Karpas-422 (cell line): Measurements from ENCODE around the gene HNRNPM. TPM values are rescaled to one million over a fixed set of nuclear protein-coding genes. Genes with fewer than 3 reads are reported as not detected.
"Not testable (repeated sequence)": the region's sequence is repeated elsewhere in the genome, so short reads cannot be mapped to it uniquely, and the experiment has no call there.

Experiments
- DNase-seq: peaks from one replicate; pipeline ENCODE4 v3.0.0-alpha.2; 2015
- H2AFZ ChIP-seq: fragments of 200-600 bp; sonication (generic); 2 replicates; pipeline ENCODE4 v1.6.1; 2014; ENCODE audit warnings: antibody characterized with exemption, low read length, mixed read lengths
- H3K27ac ChIP-seq: fragments of 200-600 bp; sonication (generic); 2 replicates; pipeline ENCODE4 v1.5.1; 2014; ENCODE audit warnings: mild to moderate bottlenecking, low read length, moderate library complexity
- H3K27me3 ChIP-seq: fragments of 200-600 bp; sonication (generic); 2 replicates; pipeline ENCODE4 v1.6.1; 2014; ENCODE audit warnings: low read length, mixed read lengths
- H3K36me3 ChIP-seq: fragments of 200-600 bp; sonication (generic); 2 replicates; pipeline ENCODE4 v1.6.1; 2014; ENCODE audit warnings: low read length, mixed read lengths; ENCODE audit not compliant: insufficient read depth
- H3K4me1 ChIP-seq: fragments of 200-600 bp; sonication (generic); 2 replicates; pipeline ENCODE4 v1.6.1; 2014; ENCODE audit warnings: mild to moderate bottlenecking, low read length, mixed read lengths
- H3K4me2 ChIP-seq: fragments of 200-600 bp; sonication (generic); 2 replicates; pipeline ENCODE4 v1.6.1; 2014; ENCODE audit warnings: low read length, low read depth, mild to moderate bottlenecking; ENCODE audit not compliant: poor library complexity, severe bottlenecking
- H3K4me3 ChIP-seq: fragments of 200-600 bp; sonication (generic); 2 replicates; pipeline ENCODE4 v1.5.1; 2014; ENCODE audit warnings: mild to moderate bottlenecking, antibody characterized with exemption, low read length, mixed read lengths
- H3K79me2 ChIP-seq: fragments of 200-600 bp; sonication (generic); 2 replicates; pipeline ENCODE4 v1.6.1; 2014; ENCODE audit warnings: mild to moderate bottlenecking, low read length, mixed read lengths
- H3K9ac ChIP-seq: fragments of 200-600 bp; sonication (generic); 2 replicates; pipeline ENCODE4 v1.6.0; 2014; ENCODE audit warnings: low read length
- H3K9me2 ChIP-seq: fragments of 200-600 bp; sonication (generic), shearing (Covaris generic); replicated peaks from 2 replicates; pipeline ENCODE4 v1.6.0; 2014; ENCODE audit warnings: mild to moderate bottlenecking, low read length, moderate library complexity; ENCODE audit not compliant: insufficient read depth
- H3K9me3 ChIP-seq: fragments of 300-700, 200-600 bp; sonication (generic); 2 replicates; pipeline ENCODE4 v1.6.1; 2014; ENCODE audit warnings: low read length, mixed read lengths
- H4K20me1 ChIP-seq: fragments of 200-600 bp; sonication (generic); 2 replicates; pipeline ENCODE4 v1.6.1; 2014; ENCODE audit warnings: mild to moderate bottlenecking, antibody characterized with exemption, low read length, low read depth; ENCODE audit not compliant: insufficient read depth
- total RNA-seq: library from RNA; depleted of rRNA; stranded (reverse); fragments of >200 nt; shearing (Covaris generic); gene quantifications from 2 replicates; pipeline ENCODE4 v1.2.3, GENCODE V29; 2014; ENCODE audit warnings: low replicate concordance

HNRNPM gene
- total RNA-seq, 1 experiment from 2014 or later: 34.4 TPM

GRCh38 chr19:8401981-8402411 lies 42.8 kb upstream of the HNRNPM start:
- Histone ChIP-seq H3K9ac (no peak overlapping the region), H3K9me2 (no peaks in the 10 kb centered on the region), H3K4me3 (no peak overlapping the region), H3K4me1 (no peaks in the 10 kb centered on the region), H3K27ac (no peak overlapping the region), H4K20me1 (peaks cover 12% of the 10 kb centered on the region), H2AFZ (no peak overlapping the region), H3K79me2 (peaks cover 16% of the 10 kb centered on the region), H3K36me3 (no peaks in the 10 kb centered on the region), H3K4me2 (no peak overlapping the region), H3K9me3 (no peaks in the 10 kb centered on the region), H3K27me3 (no peaks in the 10 kb centered on the region)
- DNase-seq: no peak

- no peaks in the 10 kb centered on the region for H3K9me3 ChIP-seq
- no peaks in the 10 kb centered on the region for H3K27me3 ChIP-seq
- no peak overlapping the region for H3K27ac ChIP-seq
- no peaks in the 10 kb centered on the region for H3K36me3 ChIP-seq
- H3K79me2 ChIP-seq: peaks cover 3% of the 10 kb centered on the region
- peaks cover 3% of the 10 kb centered on the region; the same call in 1 of the 2 replicates for H4K20me1 ChIP-seq
- H2AFZ ChIP-seq: no peak overlapping the region
- H3K9me2 ChIP-seq: no peaks in the 10 kb centered on the region
- DNase-seq: no peak
- H3K9ac ChIP-seq: no peak overlapping the region
- H3K4me3 ChIP-seq: no peak overlapping the region
- no peaks in the 10 kb centered on the region for H3K4me1 ChIP-seq
- no peak overlapping the region for H3K4me2 ChIP-seq
Observed at GRCh38 chr19:8403098-8403819, 41.5 kb upstream of the HNRNPM start.

GRCh38 chr19:8403820-8404109 lies 41.0 kb upstream of the HNRNPM start:
- Histone ChIP-seq H3K4me2 (no peak overlapping the region), H3K27me3 (no peaks in the 10 kb centered on the region), H3K36me3 (no peaks in the 10 kb centered on the region), H3K4me3 (no peak overlapping the region), H2AFZ (no peak overlapping the region), H3K9me2 (no peaks in the 10 kb centered on the region), H3K9me3 (no peaks in the 10 kb centered on the region), H3K27ac (no peak overlapping the region), H3K79me2 (no peaks in the 10 kb centered on the region), H4K20me1 (no peaks in the 10 kb centered on the region; the same call in 1 of the 2 replicates), H3K9ac (no peak overlapping the region), H3K4me1 (no peaks in the 10 kb centered on the region)
- no peak for DNase-seq

DNA sequence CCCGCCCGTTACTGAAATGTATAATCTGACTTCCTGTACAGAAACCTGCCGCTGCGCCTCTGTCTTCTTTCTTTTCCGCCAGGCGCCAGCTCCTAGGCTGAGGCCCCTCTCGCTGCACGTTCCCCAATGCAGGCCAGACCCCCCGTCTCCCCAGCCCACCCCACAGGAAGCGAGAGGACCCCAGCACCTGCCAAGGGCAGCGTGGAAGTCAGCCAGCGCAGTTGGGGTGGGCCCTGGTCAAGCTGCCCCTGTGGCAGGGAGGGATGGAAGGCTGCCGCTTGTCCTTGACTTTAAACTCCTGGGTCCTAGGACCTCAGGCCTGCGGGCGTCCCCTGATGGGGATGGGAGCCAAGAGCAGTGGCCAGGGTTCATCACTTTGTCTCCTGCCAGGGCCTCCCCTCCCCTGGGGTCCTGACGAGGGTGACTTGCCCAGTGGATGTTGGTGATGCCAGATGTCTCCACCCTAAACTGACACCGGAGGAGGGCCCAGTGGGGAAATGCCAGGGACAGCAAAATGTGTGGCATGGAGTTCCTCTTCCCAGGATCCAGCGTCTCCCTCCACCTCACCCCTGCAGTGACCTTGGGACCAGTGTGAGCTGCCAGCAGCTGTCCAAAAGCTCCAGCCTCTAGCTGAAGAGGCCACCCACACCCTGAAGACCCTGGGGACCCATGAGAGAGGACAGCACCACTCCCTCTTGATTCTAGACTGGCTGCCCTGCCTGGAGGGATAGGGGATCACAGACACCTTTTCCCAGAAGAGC lies 40.2 kb upstream of the HNRNPM start:
- Histone ChIP-seq H4K20me1 (no peaks in the 10 kb centered on the region; the same call in 1 of the 2 replicates), H3K27ac (no peak overlapping the region), H3K9me2 (no peaks in the 10 kb centered on the region), H2AFZ (no peak overlapping the region), H3K27me3 (no peaks in the 10 kb centered on the region), H3K36me3 (no peaks in the 10 kb centered on the region), H3K4me1 (no peaks in the 10 kb centered on the region), H3K9ac (no peak overlapping the region), H3K4me3 (no peak overlapping the region), H3K4me2 (no peak overlapping the region), H3K9me3 (no peaks in the 10 kb centered on the region), H3K79me2 (no peaks in the 10 kb centered on the region)
- DNase-seq: no peak

DNA sequence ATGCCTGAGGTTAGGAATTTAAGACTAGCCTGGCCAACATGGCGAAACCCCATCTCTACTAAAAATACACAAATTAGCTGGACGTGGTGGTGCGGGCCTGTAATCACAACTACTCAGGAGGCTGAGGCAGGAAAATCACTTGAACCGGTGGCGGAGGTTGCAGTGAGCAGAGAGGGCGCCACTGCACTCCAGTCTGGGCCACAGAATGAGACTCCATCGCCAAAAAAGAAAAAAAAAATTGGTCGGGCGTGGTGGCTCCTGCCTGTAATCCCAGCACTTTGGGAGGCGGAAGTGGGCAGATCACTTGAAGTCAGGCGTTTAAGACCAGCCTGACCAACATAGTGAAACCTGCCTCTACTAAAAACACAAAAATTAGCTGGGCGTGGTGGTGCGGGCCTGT lies 34.1 kb upstream of the HNRNPM start:
- H3K4me2 ChIP-seq, H2AFZ ChIP-seq, H3K9me2 ChIP-seq, H3K4me1 ChIP-seq, H3K4me3 ChIP-seq, H3K27me3 ChIP-seq, DNase-seq, H3K9me3 ChIP-seq, H3K36me3 ChIP-seq, H3K27ac ChIP-seq, H4K20me1 ChIP-seq, H3K9ac ChIP-seq, H3K79me2 ChIP-seq: not testable (repeated sequence)

GRCh38 chr19:8412783-8413628 lies 31.8 kb upstream of the HNRNPM start, which contains the start of gene MARCHF2:
Gene MARCHF2 (plus strand): TSS chr19:8413305. CDS start chr19:8421841, 8,536 bp downstream.
- Histone ChIP-seq H3K36me3 (no peaks in the 10 kb centered on the region), H3K4me1 (peaks cover 7% of the 10 kb centered on the region), H3K27ac (no peak within 1 kb of the TSS), H3K27me3 (no peaks in the 10 kb centered on the region), H3K4me3 (peak within 1 kb of the TSS; percentile 84), H3K9me2 (no peaks in the 10 kb centered on the region), H3K9ac (peak within 1 kb of the TSS; percentile 76), H3K9me3 (no peaks in the 10 kb centered on the region), H4K20me1 (no peaks in the 10 kb centered on the region), H2AFZ (peak within 1 kb of the TSS; percentile 89; the same call in 1 of the 2 replicates), H3K79me2 (no peaks in the 10 kb centered on the region), H3K4me2 (peak within 1 kb of the TSS; percentile 87)
- DNase-seq: peak; percentile 98

- H3K9me2 ChIP-seq: no peaks in the 10 kb centered on the region
- no peaks in the 10 kb centered on the region for H3K79me2 ChIP-seq
- no peaks in the 10 kb centered on the region for H3K27me3 ChIP-seq
- H3K4me1 ChIP-seq: peaks cover 7% of the 10 kb centered on the region
- H3K9me3 ChIP-seq: no peaks in the 10 kb centered on the region
- H2AFZ ChIP-seq: peak overlapping the region; percentile 89; the same call in 1 of the 2 replicates
- H3K27ac ChIP-seq: no peak overlapping the region
- H4K20me1 ChIP-seq: no peaks in the 10 kb centered on the region
- peak overlapping the region; percentile 84 for H3K4me3 ChIP-seq
- peak overlapping the region; percentile 87 for H3K4me2 ChIP-seq
- H3K36me3 ChIP-seq: no peaks in the 10 kb centered on the region
- no peak for DNase-seq
- peak overlapping the region; percentile 76 for H3K9ac ChIP-seq
Observed at GRCh38 chr19:8413629-8413995, 31.2 kb upstream of the HNRNPM start.

DNA sequence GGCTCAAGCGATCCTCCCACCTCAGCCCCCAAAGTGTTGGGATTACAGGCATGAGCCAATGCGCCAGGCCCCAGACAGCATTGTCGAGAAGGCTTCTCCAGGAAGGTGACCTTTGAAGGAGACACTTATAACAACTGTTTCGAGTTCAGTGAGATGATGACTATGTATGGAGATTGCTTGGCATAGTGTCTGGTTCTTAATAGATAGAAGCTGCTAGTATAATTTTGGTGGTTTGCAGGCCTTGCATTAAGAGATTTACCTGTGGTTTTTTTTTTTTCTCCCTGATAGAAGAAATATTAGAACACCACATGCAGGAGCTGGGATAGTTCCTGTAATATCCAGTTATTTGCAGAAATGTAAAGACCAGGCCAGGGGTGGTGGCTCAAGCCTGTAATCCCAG lies 28.0 kb upstream of the HNRNPM start:
- Histone ChIP-seq H3K27me3 (no peaks in the 10 kb centered on the region), H3K9me3 (no peaks in the 10 kb centered on the region), H4K20me1 (no peaks in the 10 kb centered on the region), H3K9me2 (no peaks in the 10 kb centered on the region), H3K4me3 (no peak overlapping the region), H3K27ac (no peak overlapping the region), H3K79me2 (no peaks in the 10 kb centered on the region), H2AFZ (no peak overlapping the region), H3K4me2 (no peak overlapping the region), H3K4me1 (peaks cover 7% of the 10 kb centered on the region), H3K9ac (no peak overlapping the region), H3K36me3 (no peaks in the 10 kb centered on the region)
- DNase-seq: no peak
